Hepatocyte (in vitro differentiated cells): ENCODE results near the gene TST. TPM values are rescaled to one million over a fixed set of nuclear protein-coding genes. Genes with fewer than 3 reads are reported as not detected.

Experiments
- polyA plus RNA-seq: library from polyadenylated mRNA; unstranded; fragments of >200 nt; fragmentation: Nextera tagmentation; extraction: Ambion mirVana; gene quantifications from 2 replicates; pipeline ENCODE4 v1.2.1, GENCODE V29; 2016
- small RNA-seq: library from RNA; depleted of rRNA; stranded (forward); fragments of <200 nt; gene quantifications from one replicate; pipeline ENCODE3, GENCODE V24; 2014
- total RNA-seq: library from RNA; depleted of rRNA; stranded (reverse); fragments of >200 nt; gene quantifications from 2 replicates; pipeline ENCODE4 v1.2.3, GENCODE V29; 2014

TST gene
- total and polyA plus RNA-seq, 2 experiments from 2014 or later: 50.2 to 111 TPM

Small RNA genes within 50 kb of the gene (small RNA-seq; reads per million reads assigned to genes)
- gene RF00019: not detected

Other genes with a start within 250 kb of the TST start
- 13.7 and 15.3 TPM in 2 replicates for gene IFT27, start 243.3 kb downstream of the TST start, total RNA-seq
- 25.3 and 36.4 TPM in 2 replicates for gene IFT27, start 243.3 kb downstream of the TST start, polyA plus RNA-seq
- not detected in 2 replicates for gene PVALB, start 202.4 kb downstream of the TST start, total RNA-seq
- 0.30 TPM in 1 of 2 replicates, not detected in the other for gene PVALB, start 202.4 kb downstream of the TST start, polyA plus RNA-seq
- 0.37 and 1.5 TPM in 2 replicates for gene NCF4, start 158.4 kb downstream of the TST start, total RNA-seq
- 0.41 and 0.54 TPM in 2 replicates for gene NCF4, start 158.4 kb downstream of the TST start, polyA plus RNA-seq
- gene CSF2RB, start 105.8 kb downstream of the TST start, total RNA-seq: 0.28 and 0.83 TPM in 2 replicates
- gene CSF2RB, start 105.8 kb downstream of the TST start, polyA plus RNA-seq: not detected in 2 replicates
- 136 and 156 TPM in 2 replicates for gene MPST, start 295 bp upstream of the TST start, total RNA-seq
- gene MPST, start 295 bp upstream of the TST start, polyA plus RNA-seq: 179 and 193 TPM in 2 replicates
- gene KCTD17, start 32.3 kb upstream of the TST start, total RNA-seq: 15.2 and 22.6 TPM in 2 replicates
- 25.4 and 33.4 TPM in 2 replicates for gene KCTD17, start 32.3 kb upstream of the TST start, polyA plus RNA-seq
- 43.3 and 49.8 TPM in 2 replicates for gene TMPRSS6, start 90.3 kb upstream of the TST start, total RNA-seq
- 21.3 and 34.4 TPM in 2 replicates for gene TMPRSS6, start 90.3 kb upstream of the TST start, polyA plus RNA-seq
- 0.57 and 1.1 TPM in 2 replicates for gene IL2RB, start 130.5 kb upstream of the TST start, total RNA-seq
- gene IL2RB, start 130.5 kb upstream of the TST start, polyA plus RNA-seq: 0.92 and 1.5 TPM in 2 replicates
- 17.9 and 23.6 TPM in 2 replicates for gene C1QTNF6, start 168.8 kb upstream of the TST start, total RNA-seq
- 29.7 and 39.1 TPM in 2 replicates for gene C1QTNF6, start 168.8 kb upstream of the TST start, polyA plus RNA-seq
- gene SSTR3, start 193.0 kb upstream of the TST start, total RNA-seq: 1.3 and 2.8 TPM in 2 replicates
- gene SSTR3, start 193.0 kb upstream of the TST start, polyA plus RNA-seq: 0.47 and 0.97 TPM in 2 replicates
- gene RAC2, start 224.8 kb upstream of the TST start, total RNA-seq: 4.7 and 10.5 TPM in 2 replicates
- gene RAC2, start 224.8 kb upstream of the TST start, polyA plus RNA-seq: 9.9 and 11.3 TPM in 2 replicates